ENCODE results near the gene TRIM71.

Gene TRIM71

DNA sequence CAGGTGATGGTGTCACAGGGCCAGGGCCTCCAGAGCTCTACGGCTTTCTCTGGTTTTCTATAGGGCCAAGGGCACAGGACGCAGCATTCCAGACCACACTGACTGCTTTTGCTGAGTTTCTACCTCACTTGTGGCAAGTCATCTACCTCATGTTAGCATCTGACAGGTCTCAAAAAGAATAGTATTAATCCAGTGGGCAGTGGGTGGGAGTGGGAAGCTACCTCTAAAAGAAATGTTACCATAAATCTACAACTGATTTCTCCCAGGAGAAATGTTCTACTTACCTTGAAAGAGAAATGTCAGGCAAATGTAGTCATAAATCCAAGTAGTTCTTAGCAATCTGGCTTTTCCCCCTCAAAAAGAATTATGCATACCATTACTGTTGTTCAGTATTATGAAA lies 77.9 kb downstream of the TRIM71 start:
- H3K4me1 ChIP-seq (ENCODE audit: insufficient read depth, low read length, severe bottlenecking): no peaks in the 10 kb centered on the region
- no peaks in the 10 kb centered on the region for H4K20me1 ChIP-seq (ENCODE audit: insufficient read depth, low read length)
- H3K27ac ChIP-seq (ENCODE audit: low read depth, low read length, poor library complexity, severe bottlenecking): no peak overlapping the region
- H3K9me3 ChIP-seq (ENCODE audit: low read length): no peaks in the 10 kb centered on the region
- H3K4me2 ChIP-seq (ENCODE audit: low read length): no peak overlapping the region
- H3K79me2 ChIP-seq (ENCODE audit: insufficient read depth, low read length): no peaks in the 10 kb centered on the region
- no peaks in the 10 kb centered on the region for H3K36me3 ChIP-seq (ENCODE audit: insufficient read depth, low read length)
- TF ChIP-seq, protein P1, sequence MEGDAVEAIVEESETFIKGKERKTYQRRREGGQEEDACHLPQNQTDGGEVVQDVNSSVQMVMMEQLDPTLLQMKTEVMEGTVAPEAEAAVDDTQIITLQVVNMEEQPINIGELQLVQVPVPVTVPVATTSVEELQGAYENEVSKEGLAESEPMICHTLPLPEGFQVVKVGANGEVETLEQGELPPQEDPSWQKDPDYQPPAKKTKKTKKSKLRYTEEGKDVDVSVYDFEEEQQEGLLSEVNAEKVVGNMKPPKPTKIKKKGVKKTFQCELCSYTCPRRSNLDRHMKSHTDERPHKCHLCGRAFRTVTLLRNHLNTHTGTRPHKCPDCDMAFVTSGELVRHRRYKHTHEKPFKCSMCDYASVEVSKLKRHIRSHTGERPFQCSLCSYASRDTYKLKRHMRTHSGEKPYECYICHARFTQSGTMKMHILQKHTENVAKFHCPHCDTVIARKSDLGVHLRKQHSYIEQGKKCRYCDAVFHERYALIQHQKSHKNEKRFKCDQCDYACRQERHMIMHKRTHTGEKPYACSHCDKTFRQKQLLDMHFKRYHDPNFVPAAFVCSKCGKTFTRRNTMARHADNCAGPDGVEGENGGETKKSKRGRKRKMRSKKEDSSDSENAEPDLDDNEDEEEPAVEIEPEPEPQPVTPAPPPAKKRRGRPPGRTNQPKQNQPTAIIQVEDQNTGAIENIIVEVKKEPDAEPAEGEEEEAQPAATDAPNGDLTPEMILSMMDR (IDR thresholded peaks at IDR 0.05; ENCODE audit: low read length): no peak
- TF ChIP-seq EZH2 (IDR thresholded peaks at IDR 0.05; ENCODE audit: borderline replicate concordance, low read length): no peak
- H3K4me3 ChIP-seq (ENCODE audit: low read depth, low read length, poor library complexity, severe bottlenecking): no peak overlapping the region
- no peak overlapping the region for H3K9ac ChIP-seq (ENCODE audit: low read length)
- H3K9me2 ChIP-seq (ENCODE audit: low read depth, low read length): no peaks in the 10 kb centered on the region
- peaks cover 11% of the 10 kb centered on the region; the same call in 1 of the 2 replicates for H3K27me3 ChIP-seq (ENCODE audit: insufficient read depth, low read length)
- H2AFZ ChIP-seq (ENCODE audit: low read length): no peak overlapping the region
- H3F3A ChIP-seq (ENCODE audit: insufficient read depth, low read length): no peaks in the 10 kb centered on the region

GRCh38 chr3:32896143-32896542 lies 78.3 kb downstream of the TRIM71 start:
- Histone ChIP-seq H3F3A (ENCODE audit: insufficient read depth, low read length) (no peaks in the 10 kb centered on the region), H3K36me3 (ENCODE audit: insufficient read depth, low read length) (no peaks in the 10 kb centered on the region), H3K27me3 (ENCODE audit: insufficient read depth, low read length) (peaks cover 11% of the 10 kb centered on the region; the same call in 1 of the 2 replicates), H3K4me2 (ENCODE audit: low read length) (no peak overlapping the region), H2AFZ (ENCODE audit: low read length) (no peak overlapping the region), H3K4me1 (ENCODE audit: insufficient read depth, low read length, severe bottlenecking) (no peaks in the 10 kb centered on the region), H3K27ac (ENCODE audit: low read depth, low read length, poor library complexity, severe bottlenecking) (no peak overlapping the region), H3K9me3 (ENCODE audit: low read length) (no peaks in the 10 kb centered on the region), H3K79me2 (ENCODE audit: insufficient read depth, low read length) (no peaks in the 10 kb centered on the region), H3K9ac (ENCODE audit: low read length) (no peak overlapping the region), H4K20me1 (ENCODE audit: insufficient read depth, low read length) (no peaks in the 10 kb centered on the region), H3K9me2 (ENCODE audit: low read depth, low read length) (no peaks in the 10 kb centered on the region), H3K4me3 (ENCODE audit: low read depth, low read length, poor library complexity, severe bottlenecking) (no peak overlapping the region)
- TF ChIP-seq, protein P1 (IDR thresholded peaks at IDR 0.05; ENCODE audit: low read length): no peak
- TF ChIP-seq EZH2 (IDR thresholded peaks at IDR 0.05; ENCODE audit: borderline replicate concordance, low read length): no peak

GRCh38 chr3:32897001-32897601 lies 79.3 kb downstream of the TRIM71 start:
- TF ChIP-seq, protein P1 (IDR thresholded peaks at IDR 0.05; ENCODE audit: low read length): no peak
- TF ChIP-seq EZH2 (IDR thresholded peaks at IDR 0.05; ENCODE audit: borderline replicate concordance, low read length): no peak
- H3K9me3 ChIP-seq (ENCODE audit: low read length): no peaks in the 10 kb centered on the region
- no peaks in the 10 kb centered on the region for H3K36me3 ChIP-seq (ENCODE audit: insufficient read depth, low read length)
- no peak overlapping the region for H3K9ac ChIP-seq (ENCODE audit: low read length)
- no peaks in the 10 kb centered on the region for H3K9me2 ChIP-seq (ENCODE audit: low read depth, low read length)
- no peak overlapping the region for H3K4me2 ChIP-seq (ENCODE audit: low read length)
- no peak overlapping the region for H3K4me3 ChIP-seq (ENCODE audit: low read depth, low read length, poor library complexity, severe bottlenecking)
- no peak overlapping the region for H3K27ac ChIP-seq (ENCODE audit: low read depth, low read length, poor library complexity, severe bottlenecking)
- no peak overlapping the region for H2AFZ ChIP-seq (ENCODE audit: low read length)
- no peaks in the 10 kb centered on the region for H3K4me1 ChIP-seq (ENCODE audit: insufficient read depth, low read length, severe bottlenecking)
- no peaks in the 10 kb centered on the region for H3K79me2 ChIP-seq (ENCODE audit: insufficient read depth, low read length)
- peaks cover 7% of the 10 kb centered on the region; the same call in 1 of the 2 replicates for H3K27me3 ChIP-seq (ENCODE audit: insufficient read depth, low read length)
- H3F3A ChIP-seq (ENCODE audit: insufficient read depth, low read length): no peaks in the 10 kb centered on the region
- H4K20me1 ChIP-seq (ENCODE audit: insufficient read depth, low read length): no peaks in the 10 kb centered on the region
